Nephron progenitor cell (in vitro differentiated cells): ENCODE data around the gene POLQ.
"Not testable (repeated sequence)": the region's sequence is repeated elsewhere in the genome, so short reads cannot be mapped to it uniquely, and the experiment has no call there.

Source experiments
- DNase-seq: peaks from one replicate; pipeline ENCODE4 v3.0.0; 2021
- H3K27ac Mint-ChIP-seq: 2 replicates; pipeline ENCODE4 v1.8.0; 2021; ENCODE audit warnings: mild to moderate bottlenecking, moderate library complexity, mixed read lengths
- H3K27me3 Mint-ChIP-seq: 2 replicates; pipeline ENCODE4 v1.8.0; 2021; ENCODE audit warnings: mild to moderate bottlenecking, low read depth, mixed read lengths; ENCODE audit not compliant: poor library complexity
- H3K36me3 Mint-ChIP-seq: 2 replicates; pipeline ENCODE4 v1.8.0; 2021; ENCODE audit warnings: low read depth, mixed read lengths
- H3K4me1 Mint-ChIP-seq: 2 replicates; pipeline ENCODE4 v1.8.0; 2021; ENCODE audit warnings: mixed read lengths
- H3K4me3 Mint-ChIP-seq: 2 replicates; pipeline ENCODE4 v1.8.0; 2021; ENCODE audit warnings: mild to moderate bottlenecking, moderate library complexity, mixed read lengths
- H3K9me3 Mint-ChIP-seq: 2 replicates; pipeline ENCODE4 v1.8.0; 2021; ENCODE audit warnings: mild to moderate bottlenecking, moderate library complexity, mixed read lengths
- CTCF ChIP-seq: fragments of 200-600 bp; sonication (generic); IDR thresholded peaks from 2 replicates; pipeline ENCODE4 v1.5.0; 2021; ENCODE audit warnings: antibody characterized with exemption

POLQ gene

GRCh38 chr3:121545574-121546455 is at the start of gene POLQ:
Gene POLQ, minus strand, starts transcription at chr3:121545988. Its CDS starts 111 bp downstream, at chr3:121545877.
- Mint-ChIP-seq H3K4me1 (peaks cover 27% of the 10 kb centered on the region), H3K4me3 (peak within 1 kb of the TSS; percentile 94), H3K9me3 (no peaks in the 10 kb centered on the region), H3K36me3 (peaks cover 17% of the 10 kb centered on the region), H3K27me3 (peaks cover 4% of the 10 kb centered on the region), H3K27ac (peak within 1 kb of the TSS; percentile 84)
- peak; percentile 79 for DNase-seq
- TF ChIP-seq CTCF: no peak

- Mint-ChIP-seq H3K9me3 (no peaks in the 10 kb centered on the region), H3K36me3 (no peaks in the 10 kb centered on the region), H3K4me1 (no peaks in the 10 kb centered on the region), H3K4me3 (no peak overlapping the region), H3K27ac (no peak overlapping the region), H3K27me3 (peaks cover 21% of the 10 kb centered on the region)
- TF ChIP-seq CTCF: no peak
- DNase-seq: no peak
These were observed 49.1 kb upstream of the POLQ start for GRCh38 chr3:121594850-121595249.

- DNase-seq, H3K36me3 Mint-ChIP-seq, H3K9me3 Mint-ChIP-seq, H3K27ac Mint-ChIP-seq, H3K4me1 Mint-ChIP-seq, H3K4me3 Mint-ChIP-seq: not testable (repeated sequence)
- peaks cover 21% of the 10 kb centered on the region for H3K27me3 Mint-ChIP-seq
These were observed 48.0 kb upstream of the POLQ start for GRCh38 chr3:121593806-121594205.

- no peak for DNase-seq
- TF ChIP-seq CTCF: no peak
- H3K36me3 Mint-ChIP-seq: no peaks in the 10 kb centered on the region
- no peaks in the 10 kb centered on the region for H3K4me1 Mint-ChIP-seq
- peaks cover 21% of the 10 kb centered on the region for H3K27me3 Mint-ChIP-seq
- H3K27ac Mint-ChIP-seq: no peak within 1 kb of the TSS
- H3K4me3 Mint-ChIP-seq: no peak within 1 kb of the TSS
- no peaks in the 10 kb centered on the region for H3K9me3 Mint-ChIP-seq
These were observed 47.3 kb upstream of the POLQ start, which contains the start of gene FBXO40 for GRCh38 chr3:121592856-121593702. Gene FBXO40, plus strand, starts transcription at chr3:121593379. Its CDS starts 27,197 bp downstream, at chr3:121620576.

- Mint-ChIP-seq H3K27me3 (peaks cover 15% of the 10 kb centered on the region), H3K4me3 (no peak overlapping the region), H3K9me3 (no peaks in the 10 kb centered on the region), H3K4me1 (no peaks in the 10 kb centered on the region), H3K27ac (no peak overlapping the region), H3K36me3 (no peaks in the 10 kb centered on the region)
- no peak for DNase-seq
- no peak for TF ChIP-seq CTCF
These were observed 38.6 kb upstream of the POLQ start for GRCh38 chr3:121584418-121584817.

- no peak overlapping the region for H3K27ac Mint-ChIP-seq
- H3K4me3 Mint-ChIP-seq: no peak overlapping the region
These were observed 35.9 kb upstream of the POLQ start for GRCh38 chr3:121581691-121582090.

More at GRCh38 chr3:121581691-121582090, 35.9 kb upstream of the POLQ start:
- Mint-ChIP-seq H3K27me3 (peaks cover 8% of the 10 kb centered on the region), H3K9me3 (no peaks in the 10 kb centered on the region), H3K36me3 (no peaks in the 10 kb centered on the region), H3K4me1 (no peaks in the 10 kb centered on the region)
- no peak for DNase-seq
- TF ChIP-seq CTCF: no peak
